CD4-positive, alpha-beta T cell (primary cell): Measurements from ENCODE around the gene AKAP8. TPM values are rescaled to one million over a fixed set of nuclear protein-coding genes. Genes with fewer than 3 reads are reported as not detected.
A peak's percentile ranks its signal among the peaks of the same experiment; 100 is the strongest.

Source experiments
- ATAC-seq: fragments of 200-7000 bp; cut with Tn5 transposase; one replicate; pipeline ENCODE4 v1.10.0; 2022; ENCODE audit warnings: mild to moderate bottlenecking; ENCODE audit not compliant: poor library complexity
- CTCF ChIA-PET: fragments of 350-600 bp; sonication (Branson Sonifier 250); formaldehyde crosslinking; loops from one replicate; lab custom pipeline; 2021; ENCODE audit warnings: antibody characterized with exemption, inconsistent platforms; lab: Charles Lee
- POLR2A ChIA-PET: fragments of 350-600 bp; sonication (Branson Sonifier 250); formaldehyde crosslinking; loops from one replicate; lab custom pipeline; 2021; ENCODE audit warnings: antibody characterized with exemption, inconsistent platforms; lab: Charles Lee
- DNase-seq, 14 experiments: peaks; one replicate each; pipeline ENCODE4 v3.0.0-alpha.2; 2013 to 2020; ENCODE audit warnings: mixed read lengths in 2 of 14
- H3K27ac ChIP-seq, 2 donors: one replicate each; pipeline versions ENCODE4 v1.5.1 to v1.7.0; 2013; ENCODE audit warnings: low read length in 2 of 2, low read depth in 1 of 2, mild to moderate bottlenecking in 1 of 2
- H3K27me3 ChIP-seq, 2 experiments: 1 replicate in 1 of 2; 2 replicates in 1 of 2; pipeline versions ENCODE4 v1.6.1 to v1.7.0; 2013; ENCODE audit warnings: low read length in 2 of 2, control low read depth in 1 of 2, mild to moderate bottlenecking in 1 of 2, moderate library complexity in 1 of 2; ENCODE audit not compliant: insufficient read depth in 2 of 2, control insufficient read depth in 1 of 2
- H3K36me3 ChIP-seq: one replicate; pipeline ENCODE4 v1.6.1; 2013; ENCODE audit warnings: low read length, control low read depth; ENCODE audit not compliant: insufficient read depth
- H3K4me1 ChIP-seq: one replicate; pipeline ENCODE4 v1.6.1; 2013; ENCODE audit warnings: low read length, control low read depth; ENCODE audit not compliant: insufficient read depth
- H3K4me3 ChIP-seq: one replicate; pipeline ENCODE4 v1.5.1; 2013; ENCODE audit warnings: mild to moderate bottlenecking, low read length, moderate library complexity
- H3K9me3 ChIP-seq, 2 experiments: 1 replicate in 1 of 2; 2 replicates in 1 of 2; pipeline versions ENCODE4 v1.6.1 to v1.7.0; 2013; ENCODE audit warnings: low read length in 2 of 2, mild to moderate bottlenecking in 2 of 2, control low read depth in 1 of 2, moderate library complexity in 1 of 2; ENCODE audit not compliant: control insufficient read depth in 1 of 2, insufficient read depth in 1 of 2
- H3K27ac Mint-ChIP-seq: one replicate; pipeline ENCODE4 v1.8.0; 2020; ENCODE audit warnings: mixed read lengths
- H3K27me3 Mint-ChIP-seq: one replicate; pipeline ENCODE4 v1.8.0; 2021; ENCODE audit warnings: mixed read lengths
- H3K36me3 Mint-ChIP-seq: one replicate; pipeline ENCODE4 v1.8.0; 2021; ENCODE audit warnings: low read depth, mixed read lengths
- H3K4me1 Mint-ChIP-seq: one replicate; pipeline ENCODE4 v1.8.0; 2021; ENCODE audit warnings: low read depth, mixed read lengths
- H3K4me3 Mint-ChIP-seq: one replicate; pipeline ENCODE4 v1.8.0; 2020; ENCODE audit warnings: mild to moderate bottlenecking, mixed read lengths
- H3K9me3 Mint-ChIP-seq: one replicate; pipeline ENCODE4 v1.8.0; 2020; ENCODE audit warnings: mixed read lengths
- CTCF ChIP-seq: fragments of 200-600 bp; IDR thresholded peaks from one replicate; pipeline ENCODE4 v1.8.0; 2022; ENCODE audit warnings: antibody characterized with exemption, mild to moderate bottlenecking
- intact Hi-C, 2 experiments: fragments of 100-400 bp; cut with DNase I in 1 of 2; cut with micrococcal nuclease in 1 of 2; formaldehyde crosslinking; loops; one replicate each; pipeline versions ENCODE4 v1.15.1 to v1.9.0; 2023 to 2025; cut with DNase I, micrococcal nuclease
- total RNA-seq, 174 experiments: library from RNA in 2 of 174; stranded (reverse) in 2 of 174; gene quantifications; one replicate each; pipeline ENCODE4 v1.2.3 and lab custom pipeline; 2021 to 2026

Gene AKAP8
- total RNA-seq, 2 experiments from 2014 or later, result 87.5 to 90.1 TPM

GRCh38 chr19:15421721-15422260, 42.2 kb upstream of the AKAP8 start:
- ChIA-PET POLR2A (interaction anchor here (1.5 to 4.8 kb wide), 2 partner anchors 11 to 129 kb away, joined by 4 to 62 read pairs; no protein-coding TSS in a partner anchor), CTCF (interaction anchor here (3.6 kb wide), 1 partner anchor 42 kb away, joined by 21 read pairs; the partner anchor contains the start of gene RASAL3)
- Mint-ChIP-seq H3K4me1 (peaks cover 32% of the 10 kb centered on the region), H3K4me3 (no peak overlapping the region), H3K36me3 (peaks cover 46% of the 10 kb centered on the region), H3K27ac (no peak overlapping the region), H3K27me3 (no peaks in the 10 kb centered on the region), H3K9me3 (no peaks in the 10 kb centered on the region)
- Histone ChIP-seq H3K9me3 (peaks cover 0 to 12% of the 10 kb centered on the region in 2 experiments), H3K27ac (no peak overlapping the region), H3K36me3 (peaks cover 42% of the 10 kb centered on the region), H3K4me3 (no peak overlapping the region), H3K4me1 (peaks cover 25% of the 10 kb centered on the region), H3K27me3 (no peaks in the 10 kb centered on the region)
- TF ChIP-seq CTCF, result no peak
- intact Hi-C loops, result loop anchor here in 1 of 2 experiments (2.0 kb wide), 1 partner anchor 331 kb away; no protein-coding TSS in a partner anchor
- DNase-seq (no peak), ATAC-seq (no peak)

GRCh38 chr19:15421136-15421695, 41.6 kb upstream of the AKAP8 start:
- Histone ChIP-seq H3K27me3 (no peaks in the 10 kb centered on the region), H3K4me1 (peaks cover 28% of the 10 kb centered on the region), H3K36me3 (peaks cover 36% of the 10 kb centered on the region), H3K27ac (no peak overlapping the region), H3K9me3 (peaks cover 0 to 11% of the 10 kb centered on the region in 2 experiments), H3K4me3 (no peak overlapping the region)
- Mint-ChIP-seq H3K27ac (no peak overlapping the region), H3K9me3 (no peaks in the 10 kb centered on the region), H3K27me3 (no peaks in the 10 kb centered on the region), H3K36me3 (peaks cover 46% of the 10 kb centered on the region), H3K4me3 (no peak overlapping the region), H3K4me1 (peaks cover 35% of the 10 kb centered on the region)
- ChIA-PET CTCF (interaction anchor here (1.0 to 4.1 kb wide), 3 partner anchors 12 to 134 kb away, joined by 4 to 105 read pairs (median 21); partner anchors contain the start of gene RASAL3), POLR2A (interaction anchor here (1.5 to 4.8 kb wide), 6 partner anchors 12 to 135 kb away, joined by 4 to 99 read pairs (median 69); partner anchors contain the start of gene RASAL3)
- TF ChIP-seq CTCF, result no peak
- intact Hi-C loops, result loop anchor here in 1 of 2 experiments (2.0 kb wide), 1 partner anchor 330 kb away; no protein-coding TSS in a partner anchor
- no peak for DNase-seq
- ATAC-seq, result no peak

GRCh38 chr19:15419413-15420025, 39.9 kb upstream of the AKAP8 start:
- CTCF ChIA-PET, result interaction anchor here (0.6 to 4.1 kb wide), 29 partner anchors 9 to 328 kb away, joined by 3 to 105 read pairs (median 5); partner anchors contain the start of genes AKAP8, RASAL3 and WIZ
- peaks cover 0 to 11% of the 10 kb centered on the region in 2 experiments for H3K9me3 ChIP-seq
- ATAC-seq (no peak), DNase-seq (no peak)
- intact Hi-C loops, result loop anchor here (1.0 to 5.0 kb wide), 12 partner anchors 13 to 329 kb away; partner anchors contain the start of genes AKAP8 (in 1 of the 2) and BRD4 (in 1 of the 2)
- peak; percentile 50 for TF ChIP-seq CTCF
- H3K9me3 Mint-ChIP-seq, result no peaks in the 10 kb centered on the region
- peak overlapping the region; percentile 94 for H3K4me3 Mint-ChIP-seq
- H3K27me3 ChIP-seq, result no peaks in the 10 kb centered on the region
- POLR2A ChIA-PET, result interaction anchor here (0.7 to 8.2 kb wide), 44 partner anchors 10 to 730 kb away, joined by 3 to 208 read pairs (median 5); partner anchors contain the start of genes AKAP8, BRD4, HSH2D and RASAL3
- H3K36me3 Mint-ChIP-seq, result peaks cover 48% of the 10 kb centered on the region
- H3K4me1 ChIP-seq, result peaks cover 37% of the 10 kb centered on the region
- H3K4me3 ChIP-seq, result peak overlapping the region; percentile 11
- H3K27ac Mint-ChIP-seq, result peak overlapping the region; percentile 92
- H3K36me3 ChIP-seq, result peaks cover 28% of the 10 kb centered on the region
- no peaks in the 10 kb centered on the region for H3K27me3 Mint-ChIP-seq
- peaks cover 44% of the 10 kb centered on the region for H3K4me1 Mint-ChIP-seq
- H3K27ac ChIP-seq, result no peak overlapping the region
